ENCODE results near the gene GIMAP2.
A peak's percentile ranks its signal among the peaks of the same experiment; 100 is the strongest.

Gene GIMAP2

DNA sequence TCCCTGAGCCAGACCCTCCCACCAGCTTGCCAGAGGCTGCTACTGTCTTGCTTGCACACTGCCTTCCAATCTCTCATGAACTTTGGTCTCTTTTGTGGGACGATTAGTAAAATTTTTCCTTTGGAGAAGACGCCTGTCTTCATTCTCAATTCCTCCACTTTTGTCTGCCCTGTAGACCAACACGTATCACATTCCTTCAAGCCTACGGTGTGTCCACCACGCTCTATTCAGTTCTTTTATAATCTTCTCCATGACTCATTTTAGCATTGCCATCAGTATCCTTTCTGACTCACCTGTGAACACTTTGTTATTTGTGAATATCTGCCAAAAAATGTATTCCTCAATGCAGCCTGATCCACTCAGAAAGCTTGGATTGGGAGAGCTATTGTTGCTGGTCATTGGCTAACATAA, 53.1 kb downstream of the GIMAP2 start:
- Histone ChIP-seq H3K27me3 (ENCODE audit: insufficient read depth, poor library complexity, severe bottlenecking) (no peaks in the 10 kb centered on the region), H3K9me3 (ENCODE audit: severe bottlenecking) (peaks cover 4% of the 10 kb centered on the region), H3K36me3 (ENCODE audit: low read depth) (no peaks in the 10 kb centered on the region), H3K4me3 (ENCODE audit: severe bottlenecking) (no peak overlapping the region), H3K27ac (ENCODE audit: poor library complexity, severe bottlenecking) (peak overlapping the region; percentile 71), H3K4me1 (ENCODE audit: insufficient read depth, poor library complexity, severe bottlenecking) (peaks cover 13% of the 10 kb centered on the region)
- TF ChIP-seq, protein P1, sequence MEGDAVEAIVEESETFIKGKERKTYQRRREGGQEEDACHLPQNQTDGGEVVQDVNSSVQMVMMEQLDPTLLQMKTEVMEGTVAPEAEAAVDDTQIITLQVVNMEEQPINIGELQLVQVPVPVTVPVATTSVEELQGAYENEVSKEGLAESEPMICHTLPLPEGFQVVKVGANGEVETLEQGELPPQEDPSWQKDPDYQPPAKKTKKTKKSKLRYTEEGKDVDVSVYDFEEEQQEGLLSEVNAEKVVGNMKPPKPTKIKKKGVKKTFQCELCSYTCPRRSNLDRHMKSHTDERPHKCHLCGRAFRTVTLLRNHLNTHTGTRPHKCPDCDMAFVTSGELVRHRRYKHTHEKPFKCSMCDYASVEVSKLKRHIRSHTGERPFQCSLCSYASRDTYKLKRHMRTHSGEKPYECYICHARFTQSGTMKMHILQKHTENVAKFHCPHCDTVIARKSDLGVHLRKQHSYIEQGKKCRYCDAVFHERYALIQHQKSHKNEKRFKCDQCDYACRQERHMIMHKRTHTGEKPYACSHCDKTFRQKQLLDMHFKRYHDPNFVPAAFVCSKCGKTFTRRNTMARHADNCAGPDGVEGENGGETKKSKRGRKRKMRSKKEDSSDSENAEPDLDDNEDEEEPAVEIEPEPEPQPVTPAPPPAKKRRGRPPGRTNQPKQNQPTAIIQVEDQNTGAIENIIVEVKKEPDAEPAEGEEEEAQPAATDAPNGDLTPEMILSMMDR (IDR thresholded peaks at IDR 0.05; ENCODE audit: poor library complexity, severe bottlenecking): no peak
- DNase-seq (ENCODE audit: low spot score) (no peak), ATAC-seq (ENCODE audit: low read depth) (peak; percentile 99)

DNA sequence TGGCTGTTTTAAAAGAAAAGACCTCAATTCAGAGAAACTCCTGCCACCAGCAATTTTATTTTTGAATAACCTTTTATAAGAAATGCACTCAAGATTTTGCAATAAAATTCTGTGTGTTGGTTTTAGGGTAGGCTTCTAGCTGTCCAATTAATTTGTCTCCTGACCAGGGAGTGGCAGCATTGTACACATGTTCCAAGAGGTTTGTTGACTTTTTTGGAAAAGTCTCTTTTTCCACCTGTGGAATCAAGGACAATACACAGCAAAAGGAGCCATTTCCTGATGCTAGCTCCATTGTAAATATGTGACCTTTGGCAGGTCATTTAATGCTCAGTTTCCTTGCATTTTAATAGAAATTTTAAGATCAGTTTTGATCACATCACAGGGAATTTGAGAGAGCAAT, 53.5 kb downstream of the GIMAP2 start:
- Histone ChIP-seq H3K27me3 (ENCODE audit: insufficient read depth, poor library complexity, severe bottlenecking) (no peaks in the 10 kb centered on the region), H3K27ac (ENCODE audit: poor library complexity, severe bottlenecking) (peak overlapping the region; percentile 71), H3K4me1 (ENCODE audit: insufficient read depth, poor library complexity, severe bottlenecking) (peaks cover 13% of the 10 kb centered on the region), H3K36me3 (ENCODE audit: low read depth) (no peaks in the 10 kb centered on the region), H3K9me3 (ENCODE audit: severe bottlenecking) (peaks cover 4% of the 10 kb centered on the region), H3K4me3 (ENCODE audit: severe bottlenecking) (no peak overlapping the region)
- ATAC-seq (ENCODE audit: low read depth) (peak; percentile 21; the same call in 2 of the 3 replicates), DNase-seq (ENCODE audit: low spot score) (no peak)
- TF ChIP-seq, protein P1 (IDR thresholded peaks at IDR 0.05; ENCODE audit: poor library complexity, severe bottlenecking): peak; percentile 41

DNA sequence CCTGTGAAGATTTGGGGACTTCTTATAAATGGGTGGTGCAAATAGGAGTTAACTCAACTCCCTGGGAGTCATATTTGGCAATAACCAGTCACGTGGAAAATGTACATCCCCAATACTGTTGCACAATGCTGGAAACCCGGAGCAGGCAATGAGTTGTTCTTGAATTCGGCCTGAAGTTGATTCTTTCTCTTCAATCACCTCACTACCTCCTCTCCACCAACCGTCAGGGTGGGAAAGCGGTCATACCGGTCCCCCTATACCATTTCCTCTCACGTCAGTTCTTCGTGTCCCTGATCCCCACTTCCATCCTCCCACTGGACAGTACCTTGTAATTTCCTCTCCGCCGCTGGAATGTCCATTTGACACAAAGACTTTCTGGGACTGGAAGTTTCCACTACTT, 54.5 kb downstream of the GIMAP2 start:
- DNase-seq (ENCODE audit: low spot score) (no peak), ATAC-seq (ENCODE audit: low read depth) (no peak)
- TF ChIP-seq, protein P1 (IDR thresholded peaks at IDR 0.05; ENCODE audit: poor library complexity, severe bottlenecking): no peak
- Histone ChIP-seq H3K27ac (ENCODE audit: poor library complexity, severe bottlenecking) (no peak overlapping the region), H3K27me3 (ENCODE audit: insufficient read depth, poor library complexity, severe bottlenecking) (no peaks in the 10 kb centered on the region), H3K4me3 (ENCODE audit: severe bottlenecking) (no peak overlapping the region), H3K9me3 (ENCODE audit: severe bottlenecking) (peaks cover 4% of the 10 kb centered on the region), H3K4me1 (ENCODE audit: insufficient read depth, poor library complexity, severe bottlenecking) (peaks cover 13% of the 10 kb centered on the region), H3K36me3 (ENCODE audit: low read depth) (no peaks in the 10 kb centered on the region)

DNA sequence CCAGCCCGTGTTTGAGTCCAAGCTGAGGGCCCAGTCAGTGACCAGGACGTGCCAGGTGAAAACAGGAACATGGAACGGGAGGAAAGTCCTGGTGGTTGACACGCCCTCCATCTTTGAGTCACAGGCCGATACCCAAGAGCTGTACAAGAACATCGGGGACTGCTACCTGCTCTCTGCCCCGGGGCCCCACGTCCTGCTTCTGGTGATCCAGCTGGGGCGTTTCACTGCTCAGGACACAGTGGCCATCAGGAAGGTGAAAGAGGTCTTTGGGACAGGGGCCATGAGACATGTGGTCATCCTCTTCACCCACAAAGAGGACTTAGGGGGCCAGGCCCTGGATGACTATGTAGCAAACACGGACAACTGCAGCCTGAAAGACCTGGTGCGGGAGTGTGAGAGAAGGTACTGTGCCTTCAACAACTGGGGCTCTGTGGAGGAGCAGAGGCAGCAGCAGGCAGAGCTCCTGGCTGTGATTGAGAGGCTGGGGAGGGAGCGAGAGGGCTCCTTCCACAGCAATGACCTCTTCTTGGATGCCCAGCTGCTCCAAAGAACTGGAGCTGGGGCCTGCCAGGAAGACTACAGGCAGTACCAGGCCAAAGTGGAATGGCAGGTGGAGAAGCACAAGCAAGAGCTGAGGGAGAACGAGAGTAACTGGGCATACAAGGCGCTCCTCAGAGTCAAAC, 56.9 kb downstream of the GIMAP2 start:
- TF ChIP-seq, protein P1 (IDR thresholded peaks at IDR 0.05; ENCODE audit: poor library complexity, severe bottlenecking): no peak
- Histone ChIP-seq H3K27ac (ENCODE audit: poor library complexity, severe bottlenecking) (no peak overlapping the region), H3K36me3 (ENCODE audit: low read depth) (no peaks in the 10 kb centered on the region), H3K9me3 (ENCODE audit: severe bottlenecking) (peaks cover 4% of the 10 kb centered on the region), H3K4me3 (ENCODE audit: severe bottlenecking) (no peak overlapping the region), H3K4me1 (ENCODE audit: insufficient read depth, poor library complexity, severe bottlenecking) (peaks cover 13% of the 10 kb centered on the region), H3K27me3 (ENCODE audit: insufficient read depth, poor library complexity, severe bottlenecking) (no peaks in the 10 kb centered on the region)
- no peak for ATAC-seq (ENCODE audit: low read depth)
- DNase-seq (ENCODE audit: low spot score): no peak

Data from RWPE2 (cell line).